T47D (cell line): ENCODE measurements around the gene DNAJC1.
A peak's percentile ranks its signal among the peaks of the same experiment; 100 is the strongest.
"Not testable (repeated sequence)": the region's sequence is repeated elsewhere in the genome, so short reads cannot be mapped to it uniquely, and the experiment has no call there.

ENCODE experiments used
- DNase-seq, 2 experiments: peaks; one replicate each; pipeline versions ENCODE4 v3.0.0 to v3.0.0-alpha.2; 2011 to 2012; ENCODE audit warnings: low read depth in 1 of 2, low spot score in 1 of 2
- JUND ChIP-seq: IDR thresholded peaks from 2 replicates; pipeline ENCODE4 v1.6.1; 2012; ENCODE audit warnings: low read depth
- in situ Hi-C: cut with HindIII; loops from 2 replicates; pipeline ENCODE4 v1.10.0; 2016; ENCODE audit warnings: low sequenced_read_pairs, low pct_unique_long_range_greater_than_20kb

The DNAJC1 gene

DNA sequence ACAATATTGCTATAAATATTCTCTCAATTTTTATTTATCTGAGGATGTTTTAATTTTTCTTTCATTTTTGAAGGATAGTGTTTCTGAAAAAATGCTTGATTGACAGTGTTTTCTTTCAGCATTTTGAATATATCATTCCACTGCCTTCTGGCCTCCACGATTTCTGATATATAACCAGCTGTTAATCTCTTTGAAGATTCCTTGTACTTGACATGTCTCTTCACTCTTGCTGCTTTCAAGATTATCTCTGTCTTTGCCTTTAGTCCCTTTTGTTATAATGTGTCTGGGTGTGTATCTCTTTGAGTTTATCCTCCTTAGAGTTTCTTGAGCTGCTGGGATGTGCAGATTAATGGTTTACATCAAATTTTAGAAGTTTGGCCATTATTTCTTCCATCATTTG, 22.8 kb upstream of the DNAJC1 start:
- no peak for DNase-seq
- in situ Hi-C loops, result no loop called here
- TF ChIP-seq JUND, result no peak

DNA sequence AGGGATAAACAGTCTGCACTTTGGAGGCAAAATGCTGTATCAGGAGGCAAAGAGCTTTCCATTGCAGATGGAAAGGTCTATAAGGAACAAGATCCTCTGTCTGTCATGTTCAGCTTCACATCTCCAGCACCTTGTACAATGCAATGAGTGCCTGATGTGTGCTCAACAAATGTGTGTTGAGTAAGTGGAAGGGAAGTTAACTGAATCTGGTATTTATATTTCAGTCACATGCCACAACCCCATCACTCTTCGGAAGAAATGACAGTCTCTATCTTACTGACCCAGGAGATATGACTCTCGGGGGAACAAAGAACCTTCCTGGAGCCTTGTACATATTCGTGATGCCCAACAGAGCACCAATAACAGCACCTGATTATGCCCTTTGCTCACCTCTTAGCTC, 20.0 kb upstream of the DNAJC1 start:
- no peak for TF ChIP-seq JUND
- DNase-seq, result no peak
- in situ Hi-C loops, result no loop called here

DNA sequence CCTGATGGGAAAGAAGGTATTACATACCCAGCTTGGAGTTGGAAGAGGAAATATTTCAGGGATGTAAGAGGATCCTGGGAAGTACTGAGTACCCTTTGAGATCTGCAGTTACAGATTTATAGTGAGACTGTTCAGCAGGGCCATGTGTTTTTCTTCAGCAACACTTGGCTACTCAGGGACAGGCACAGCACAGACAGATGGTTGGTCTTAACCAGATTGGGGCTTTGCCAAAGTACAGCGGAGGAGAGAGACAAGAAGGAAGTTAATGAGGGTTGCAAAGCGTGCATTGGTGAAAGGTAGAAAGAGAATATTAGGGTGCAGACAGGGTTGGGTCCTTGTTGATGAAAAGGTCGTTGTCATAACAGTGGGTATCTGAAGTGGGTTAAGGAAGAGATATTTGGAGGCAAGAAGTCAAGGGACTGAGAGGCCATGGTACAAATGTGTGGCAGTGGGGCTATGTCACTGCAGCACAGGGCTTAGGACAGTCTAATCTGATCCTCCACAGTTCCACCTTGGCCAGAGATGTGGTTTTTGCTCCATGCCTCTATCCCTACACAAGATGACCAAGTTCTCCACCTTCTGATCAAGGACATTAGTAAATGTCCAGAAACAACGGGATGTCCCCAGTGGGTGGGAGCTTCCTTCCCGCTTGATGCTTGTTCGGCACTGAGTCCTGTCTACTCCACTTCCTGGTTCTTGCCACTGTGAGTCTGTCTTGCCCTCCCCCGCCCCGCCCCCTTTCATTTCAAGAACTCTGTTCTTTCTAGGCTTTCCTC, 18.9 kb upstream of the DNAJC1 start:
- in situ Hi-C loops, result no loop called here
- no peak for DNase-seq
- TF ChIP-seq JUND, result no peak

DNA sequence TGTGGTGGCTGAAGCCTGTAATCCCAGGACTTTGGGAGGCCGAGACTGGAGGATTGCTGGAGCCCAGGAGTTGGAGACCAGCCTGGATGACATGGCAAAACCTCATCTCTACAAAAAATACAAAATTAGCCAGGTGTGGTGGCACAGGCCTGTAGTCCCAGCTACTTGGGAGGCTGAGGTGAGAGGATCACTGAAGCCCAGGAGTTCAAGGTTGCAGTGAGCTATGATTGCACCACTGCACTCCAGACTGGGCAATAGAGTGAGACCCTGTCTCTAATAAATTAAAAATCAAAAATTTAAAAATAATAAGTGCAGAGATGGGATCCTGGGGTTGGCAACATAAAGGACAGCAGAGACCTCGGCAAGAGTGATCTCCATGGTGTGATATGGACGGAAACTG, 17.6 kb upstream of the DNAJC1 start:
- DNase-seq, in situ Hi-C loops: not testable (repeated sequence)

DNA sequence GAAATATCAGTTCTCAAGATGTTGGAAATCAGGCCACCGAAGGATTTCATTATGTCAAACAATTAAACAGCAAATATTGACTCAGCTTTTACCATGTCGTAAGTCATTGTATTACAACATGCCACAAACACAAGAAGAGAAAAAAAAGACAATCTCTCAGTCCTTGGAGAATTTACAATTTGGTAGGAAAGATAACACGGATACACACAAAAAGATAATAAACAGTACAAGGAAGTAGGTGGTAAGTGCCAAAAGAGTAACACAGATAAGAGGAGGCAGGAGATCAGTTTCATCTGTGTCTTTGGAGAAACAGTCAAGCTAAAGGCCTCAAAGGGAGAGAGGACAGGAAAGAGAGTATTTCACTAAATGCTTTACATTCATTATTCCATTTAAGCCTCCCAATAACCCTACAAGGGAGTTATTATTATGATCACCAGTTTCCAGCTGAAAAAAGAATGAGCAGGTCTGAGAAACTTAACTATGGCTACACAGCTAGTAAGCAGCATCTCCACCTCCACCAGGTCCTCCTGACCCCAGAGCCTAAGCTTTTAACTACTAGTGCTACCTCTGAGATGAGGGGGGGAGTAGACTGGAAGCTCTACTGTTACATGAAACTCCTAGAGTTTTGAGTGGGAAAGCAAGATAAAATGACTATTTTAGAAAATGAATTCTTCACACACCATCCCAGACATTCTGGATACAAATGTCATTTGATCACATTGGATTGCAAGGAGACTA, 13.9 kb upstream of the DNAJC1 start:
- in situ Hi-C loops, result no loop called here
- no peak for TF ChIP-seq JUND
- no peak for DNase-seq

DNA sequence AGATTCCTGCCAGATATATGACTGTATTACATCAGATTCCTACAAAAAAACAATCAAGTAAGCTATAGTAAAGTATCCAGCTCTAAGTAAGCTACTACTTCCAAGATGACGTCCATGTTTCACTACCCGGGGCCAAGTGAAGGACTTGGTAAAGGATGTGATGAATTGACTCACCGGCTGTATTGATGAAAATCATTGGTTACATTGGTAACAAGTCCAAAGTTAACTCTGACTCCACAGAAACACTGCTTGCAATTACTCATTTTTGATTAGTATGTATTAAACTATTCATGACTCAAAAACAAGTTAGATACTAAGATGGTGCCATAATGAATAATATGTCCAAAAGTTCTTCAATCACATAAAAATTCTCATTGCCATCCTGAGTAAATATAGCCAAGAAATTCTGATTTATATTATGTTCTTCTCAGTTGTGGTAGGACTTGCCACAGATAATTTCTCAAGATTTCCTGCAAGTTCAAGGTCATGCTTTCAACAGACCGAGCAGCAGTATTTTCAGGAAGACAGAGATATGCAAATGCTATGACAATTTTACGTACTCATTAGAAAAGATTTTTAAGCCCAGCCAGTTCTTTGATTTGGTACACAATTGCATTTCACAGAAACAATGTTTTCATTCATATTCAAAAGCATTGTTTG, 12.6 kb upstream of the DNAJC1 start:
- no peak for TF ChIP-seq JUND
- no peak for DNase-seq
- in situ Hi-C loops, result no loop called here

DNA sequence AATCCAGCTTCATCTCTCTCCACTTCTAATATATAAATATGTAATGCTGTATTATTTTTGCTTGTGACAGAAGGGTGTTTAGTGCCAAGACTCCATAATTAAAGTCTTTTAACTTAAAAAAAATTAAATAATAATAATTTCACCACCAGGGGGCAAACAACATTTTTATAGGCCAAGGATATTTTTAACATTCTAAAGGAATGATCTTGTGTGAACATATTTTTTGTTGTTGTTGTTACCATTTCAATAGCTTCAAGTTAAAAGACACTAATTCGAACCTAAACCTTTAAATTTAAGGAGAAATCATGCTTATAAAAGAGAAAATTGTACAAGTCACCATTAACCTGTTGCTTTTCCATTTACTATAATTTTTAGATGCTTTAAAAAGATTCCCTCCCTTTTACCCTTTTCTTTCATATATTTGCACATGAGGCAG, 7.5 kb upstream of the DNAJC1 start:
- DNase-seq, result peak in 1 of 2 experiments; percentile 10
- TF ChIP-seq JUND, result no peak
- in situ Hi-C loops, result no loop called here

DNA sequence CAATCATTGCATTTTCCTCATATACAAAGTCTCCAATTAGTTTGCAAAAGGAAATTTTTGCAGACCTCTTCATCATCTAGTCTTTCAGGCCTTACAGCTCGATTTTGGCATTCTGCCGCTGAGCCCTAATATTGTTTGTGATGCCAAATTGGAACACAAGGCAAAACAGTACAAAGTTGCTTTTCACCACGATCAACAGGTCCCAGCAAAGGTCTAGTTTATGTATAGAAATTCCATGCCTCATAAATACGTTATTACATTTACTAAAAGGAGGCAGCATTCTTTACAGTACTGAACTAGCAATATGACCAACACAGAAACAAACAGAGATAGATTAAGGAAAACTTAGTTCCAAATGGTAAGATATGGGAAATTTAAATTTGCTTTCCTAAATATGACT, 7.0 kb upstream of the DNAJC1 start:
- in situ Hi-C loops, result no loop called here
- no peak for TF ChIP-seq JUND
- no peak for DNase-seq

DNA sequence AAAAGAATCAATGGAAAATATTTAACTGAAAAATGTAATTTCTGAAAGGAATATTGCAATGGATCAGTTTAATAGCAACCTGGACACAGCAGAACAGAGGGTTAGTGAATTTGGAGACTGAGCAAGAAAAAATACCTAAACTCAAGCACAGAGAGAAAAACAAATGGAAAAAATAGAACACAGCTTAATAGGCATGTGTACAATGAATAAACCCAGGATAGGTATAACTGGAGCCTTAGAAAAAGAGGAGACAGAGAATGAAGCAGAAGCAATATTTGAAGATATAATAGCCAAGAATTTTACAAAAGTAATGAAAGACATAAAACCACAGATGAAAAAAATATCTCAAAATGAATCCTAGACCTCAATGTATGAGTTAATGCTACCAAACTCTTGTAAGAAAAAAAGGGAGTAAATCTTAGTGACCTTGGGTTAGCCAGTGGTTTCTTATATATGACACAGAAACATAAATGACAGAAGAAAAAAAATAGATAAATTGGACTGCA, 2.9 kb upstream of the DNAJC1 start:
- TF ChIP-seq JUND, result no peak
- DNase-seq, result no peak
- in situ Hi-C loops, result no loop called here

DNA sequence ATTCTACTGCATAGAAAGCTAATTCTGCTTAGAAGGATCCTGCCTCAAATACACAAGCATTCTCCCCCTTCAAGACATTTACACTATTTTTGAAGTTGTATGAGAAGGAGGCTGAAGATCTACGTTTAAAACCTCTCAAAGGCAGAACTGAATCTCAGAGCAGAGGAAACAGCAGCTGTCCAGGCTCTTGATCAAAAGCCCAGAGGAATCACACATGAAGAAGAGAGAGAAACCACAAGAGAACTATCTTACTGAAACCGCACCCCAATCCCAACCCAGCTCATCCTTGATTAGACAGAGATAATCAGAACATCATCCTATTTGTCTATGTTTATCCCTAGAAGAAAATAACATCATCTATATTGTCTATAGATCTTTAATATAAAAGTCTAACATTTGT, 2.2 kb upstream of the DNAJC1 start:
- TF ChIP-seq JUND, result no peak
- in situ Hi-C loops, result no loop called here
- DNase-seq, result no peak

DNA sequence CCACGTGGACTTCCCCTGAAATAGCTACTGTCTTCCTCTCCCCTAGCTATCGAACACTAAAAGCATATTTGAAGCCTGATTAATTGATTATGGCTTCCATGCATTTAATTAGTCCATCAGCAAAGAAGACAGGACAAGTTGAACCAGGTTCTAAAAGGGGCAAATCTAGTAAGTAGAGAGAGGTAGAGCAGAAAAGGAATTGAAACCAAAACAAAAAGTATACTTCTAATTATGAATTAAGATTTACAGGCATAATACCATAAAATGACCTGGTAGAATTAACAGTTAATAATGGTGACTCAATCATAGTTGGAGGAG, 393 bp upstream of the DNAJC1 start:
- no peak for DNase-seq
- in situ Hi-C loops, result no loop called here
- no peak for TF ChIP-seq JUND

DNA sequence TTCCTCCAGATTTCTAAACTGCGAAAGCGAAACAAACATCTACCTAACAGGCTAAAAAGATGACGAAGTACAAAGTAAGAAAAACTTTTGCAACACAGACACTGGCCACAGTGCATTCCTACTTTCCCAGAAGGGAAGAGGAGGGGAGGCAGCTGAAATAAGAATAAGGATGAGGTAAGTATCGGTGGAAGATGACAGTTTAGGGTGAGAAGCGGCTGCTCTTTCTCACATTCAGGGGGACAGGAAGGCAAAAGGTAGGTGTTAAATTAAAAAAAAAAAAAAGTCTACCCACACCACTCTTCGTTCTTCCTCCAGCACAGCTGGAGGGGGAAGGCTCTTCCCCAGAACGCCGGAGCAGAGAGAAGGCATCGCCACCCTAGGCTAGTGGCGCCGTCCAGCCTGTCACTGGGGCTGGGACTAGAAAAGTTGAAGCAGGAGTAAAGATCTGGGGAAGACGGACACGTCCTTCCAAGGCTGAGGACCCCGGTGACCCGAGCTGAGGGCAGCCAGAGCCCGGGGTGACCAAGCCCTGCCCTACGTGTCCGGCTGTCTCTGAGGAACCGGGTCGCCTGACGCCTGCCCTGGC, 846 bp downstream of the DNAJC1 start:
- in situ Hi-C loops, result no loop called here
- peak in 1 of 2 experiments; percentile 50 for DNase-seq
- no peak for TF ChIP-seq JUND

DNA sequence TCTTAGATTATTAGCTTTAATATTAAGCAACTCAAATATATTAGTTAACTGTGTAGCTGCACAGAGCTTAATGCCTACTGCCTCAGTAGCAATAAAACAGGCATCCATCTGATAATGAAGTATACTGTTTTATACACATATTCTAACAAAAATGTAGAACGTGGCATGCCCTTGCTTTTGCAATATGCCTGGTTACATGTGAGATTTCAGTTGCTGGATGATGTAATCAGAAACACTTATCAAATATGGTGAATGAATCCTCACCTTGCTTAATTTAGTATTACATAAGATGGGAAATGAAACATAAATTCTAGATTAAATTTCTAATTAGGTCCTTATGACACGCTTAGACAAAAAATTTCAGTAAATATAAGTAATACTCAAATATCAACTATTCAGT, 8.0 kb downstream of the DNAJC1 start:
- in situ Hi-C loops, result no loop called here
- DNase-seq, result no peak
- no peak for TF ChIP-seq JUND
